ENCODE results near the gene ZBTB24.
"Not testable (repeated sequence)": the region's sequence is repeated elsewhere in the genome, so short reads cannot be mapped to it uniquely, and the experiment has no call there.

The ZBTB24 gene

GRCh38 chr6:109482905-109483734 lies at the start of gene ZBTB24:
Gene ZBTB24, minus strand, starts transcription at chr6:109483219. Its CDS starts 1,193 bp downstream, at chr6:109482026.
- DNase-seq (ENCODE audit: low read depth) = peak; percentile 76

GRCh38 chr6:109531446-109531845 lies 48.4 kb upstream of the ZBTB24 start:
- DNase-seq (ENCODE audit: low read depth) = no peak

DNA sequence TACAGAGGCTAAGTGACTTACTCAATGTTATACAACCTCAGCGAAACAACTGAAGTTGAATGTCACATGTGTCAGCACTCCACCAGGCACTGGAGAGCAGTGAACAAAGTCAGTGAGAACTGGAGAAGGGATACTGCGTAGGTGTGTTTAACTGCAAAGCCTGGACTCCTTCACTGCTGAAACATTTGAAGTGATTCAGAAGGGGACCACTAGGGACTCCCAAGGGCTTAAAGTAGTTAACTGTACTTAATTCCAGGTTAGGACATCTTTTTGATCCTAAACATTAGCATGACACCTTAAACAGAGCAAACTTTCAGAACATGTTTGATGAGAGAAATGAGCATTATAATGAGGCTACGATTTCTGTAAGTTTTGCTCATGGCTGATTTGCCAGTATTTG lies 45.0 kb upstream of the ZBTB24 start:
- no peak for DNase-seq (ENCODE audit: low read depth)

DNA sequence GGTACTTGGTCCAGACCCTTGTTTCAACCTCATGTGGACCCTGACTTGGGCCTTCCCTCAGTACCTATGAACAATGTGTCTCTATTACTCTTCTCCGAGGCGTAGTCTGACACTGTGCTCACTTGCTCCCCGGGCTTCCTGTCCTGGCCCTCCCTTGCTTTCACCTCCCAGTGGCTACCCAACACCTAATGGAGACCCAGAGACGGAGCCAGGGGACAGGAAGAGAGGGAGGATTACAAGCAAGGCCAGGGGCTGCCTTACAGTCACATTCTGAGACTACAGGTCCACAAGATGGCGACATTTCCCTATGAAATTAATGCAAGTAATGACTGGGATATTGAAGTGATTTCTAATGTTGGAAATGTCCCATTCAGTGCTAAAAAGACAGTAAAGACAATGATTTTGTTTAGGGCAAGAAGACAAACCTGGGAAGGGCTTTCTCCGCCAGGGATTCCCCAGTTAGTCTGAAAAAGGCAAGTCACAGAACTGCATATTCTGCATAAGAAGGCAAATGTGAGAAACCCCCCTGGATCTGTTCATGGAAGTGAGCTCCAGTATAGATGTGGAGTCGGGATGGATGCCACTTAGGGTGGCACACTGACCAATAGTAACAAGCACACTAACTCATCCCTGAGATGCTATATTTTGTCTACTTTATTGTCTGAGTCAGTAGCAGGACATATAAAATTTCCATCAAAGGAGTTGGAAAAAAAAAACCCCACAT lies 44.0 kb upstream of the ZBTB24 start:
- peak; percentile 34 for DNase-seq (ENCODE audit: low read depth)

GRCh38 chr6:109524129-109524528 lies 41.1 kb upstream of the ZBTB24 start:
- no peak for DNase-seq (ENCODE audit: low read depth)

DNA sequence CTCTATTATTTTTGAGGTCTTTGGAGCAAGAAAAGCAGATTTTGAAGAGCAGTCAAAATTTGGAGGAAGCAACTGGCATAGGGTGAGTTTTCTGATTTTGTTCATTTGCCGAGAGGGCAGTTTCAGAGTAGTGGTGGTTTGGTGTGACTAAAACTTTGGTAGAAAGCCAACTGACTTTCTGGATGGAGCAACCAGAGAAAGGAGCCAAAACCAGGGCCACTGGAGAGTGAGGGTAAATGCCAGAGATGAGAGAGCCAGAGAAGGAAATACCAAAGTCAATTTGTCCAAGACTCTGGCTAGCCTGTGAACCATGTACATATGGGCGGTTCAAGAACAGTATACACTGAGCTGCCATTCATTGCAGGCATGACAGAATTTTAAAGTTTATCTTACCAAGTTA lies 40.5 kb upstream of the ZBTB24 start:
- no peak for DNase-seq (ENCODE audit: low read depth)

DNA sequence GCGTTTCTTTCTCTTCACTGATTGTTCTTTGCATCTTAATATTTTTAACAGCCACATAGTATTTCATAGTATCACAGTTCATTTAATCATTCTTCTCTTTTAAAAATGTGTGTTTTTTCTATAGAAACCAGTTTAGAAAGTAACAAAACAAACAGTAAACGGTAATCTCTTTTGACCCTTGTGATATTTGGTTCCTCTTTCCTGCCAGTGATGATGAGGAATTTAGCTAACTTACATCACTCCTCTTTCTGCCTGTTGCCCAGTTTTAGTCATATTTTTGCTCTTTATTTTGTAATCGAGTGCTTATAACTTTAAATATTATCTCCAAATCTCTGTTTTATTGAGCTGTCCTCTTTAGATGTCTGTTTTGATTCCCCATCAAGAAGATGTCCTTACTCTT lies 38.1 kb upstream of the ZBTB24 start:
- DNase-seq (ENCODE audit: low read depth) = no peak

- DNase-seq (ENCODE audit: low read depth) = not testable (repeated sequence)
Observed at GRCh38 chr6:109519647-109520046, 36.6 kb upstream of the ZBTB24 start.

GRCh38 chr6:109516929-109517328 lies 33.9 kb upstream of the ZBTB24 start:
- DNase-seq (ENCODE audit: low read depth) = no peak

DNA sequence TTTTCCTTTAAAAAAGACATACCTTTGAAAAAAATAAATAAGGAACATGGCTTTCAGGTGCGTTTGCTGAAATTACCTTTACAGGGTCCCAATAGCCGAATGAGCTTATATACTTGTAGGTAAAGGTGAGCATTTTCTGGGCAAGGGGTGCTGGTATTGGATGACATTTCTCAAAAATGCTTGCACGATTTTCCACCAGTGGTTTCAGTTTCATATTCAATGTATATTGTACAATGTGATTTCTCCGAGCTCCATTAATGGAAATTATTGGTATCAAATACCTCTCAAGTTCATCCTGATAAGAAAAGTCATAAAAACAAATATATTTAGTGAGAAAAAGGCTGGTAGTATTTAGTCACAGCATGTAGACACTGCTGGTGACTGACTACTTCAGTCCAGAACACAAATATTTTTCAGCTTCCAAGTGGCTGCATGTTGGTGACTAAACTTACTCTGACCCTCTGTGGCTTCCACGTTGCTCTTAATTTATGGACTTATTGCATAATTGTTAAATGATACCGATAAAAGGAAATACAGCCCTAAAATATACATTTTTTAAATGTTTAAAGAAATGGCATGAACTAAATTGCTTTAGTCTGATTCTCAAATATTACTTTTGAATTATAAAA lies 32.9 kb upstream of the ZBTB24 start:
- DNase-seq (ENCODE audit: low read depth) = no peak

DNA sequence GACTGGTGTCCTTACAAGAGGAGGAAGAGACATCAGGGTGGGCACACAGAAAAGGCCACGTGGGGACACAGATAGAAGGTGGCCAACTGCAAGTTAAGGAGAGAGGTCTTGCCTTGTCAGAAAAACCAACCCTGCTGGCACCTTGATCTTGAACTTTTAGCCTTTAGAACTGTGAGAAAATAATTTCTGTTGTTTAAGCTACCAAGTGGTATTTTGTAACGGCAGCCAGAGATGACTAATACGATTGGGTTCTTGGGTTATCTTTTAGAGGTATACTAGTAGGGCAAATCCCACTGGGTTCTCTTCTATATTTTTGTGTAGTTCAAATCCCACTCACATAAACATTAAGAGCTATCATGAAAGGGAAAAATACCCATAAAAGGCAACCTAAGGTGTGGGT lies 31.9 kb upstream of the ZBTB24 start:
- no peak for DNase-seq (ENCODE audit: low read depth)

GRCh38 chr6:109513571-109514071 lies 30.6 kb upstream of the ZBTB24 start:
- DNase-seq (ENCODE audit: low read depth) = no peak

GRCh38 chr6:109512271-109512817 lies 29.3 kb upstream of the ZBTB24 start:
- no peak for DNase-seq (ENCODE audit: low read depth)

DNA sequence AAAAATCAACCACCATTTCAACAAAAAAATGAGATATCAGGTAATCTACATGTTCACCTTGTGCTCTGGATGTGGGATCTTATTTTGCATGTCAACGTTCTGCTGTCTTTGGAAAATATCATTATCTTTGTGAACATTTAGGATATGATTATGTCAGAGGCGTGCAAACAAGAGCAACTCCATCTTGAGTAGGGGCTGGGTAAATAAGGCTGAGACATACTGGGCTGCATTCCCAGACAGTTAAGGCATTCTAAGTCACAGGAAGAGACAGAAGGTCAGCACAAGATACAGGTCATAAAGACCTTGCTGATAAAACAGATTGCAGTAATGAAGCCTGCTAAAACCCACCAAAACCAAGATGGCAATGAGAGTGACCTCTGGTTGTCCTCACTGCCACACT lies 28.8 kb upstream of the ZBTB24 start:
- DNase-seq (ENCODE audit: low read depth) = no peak

DNA sequence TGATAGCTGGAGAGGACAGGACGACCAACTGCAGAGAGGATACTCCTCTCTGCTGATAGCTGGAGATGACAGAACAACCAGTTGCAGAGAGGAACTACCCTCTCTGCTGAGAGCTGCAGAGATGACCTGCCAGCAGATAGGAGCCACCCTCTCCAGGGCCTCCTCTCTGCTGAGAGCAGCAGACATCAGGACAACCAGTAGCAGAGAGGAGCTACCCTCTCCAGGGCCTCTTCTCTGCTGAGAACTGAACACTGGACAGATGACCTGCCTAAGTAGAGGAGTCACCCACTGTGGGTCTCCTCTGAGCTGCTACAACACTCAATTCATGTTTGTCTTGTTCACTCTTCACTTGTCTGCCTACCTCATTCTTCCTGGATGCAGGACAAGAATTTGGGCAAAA lies 27.3 kb upstream of the ZBTB24 start:
- no peak for DNase-seq (ENCODE audit: low read depth)

DNA sequence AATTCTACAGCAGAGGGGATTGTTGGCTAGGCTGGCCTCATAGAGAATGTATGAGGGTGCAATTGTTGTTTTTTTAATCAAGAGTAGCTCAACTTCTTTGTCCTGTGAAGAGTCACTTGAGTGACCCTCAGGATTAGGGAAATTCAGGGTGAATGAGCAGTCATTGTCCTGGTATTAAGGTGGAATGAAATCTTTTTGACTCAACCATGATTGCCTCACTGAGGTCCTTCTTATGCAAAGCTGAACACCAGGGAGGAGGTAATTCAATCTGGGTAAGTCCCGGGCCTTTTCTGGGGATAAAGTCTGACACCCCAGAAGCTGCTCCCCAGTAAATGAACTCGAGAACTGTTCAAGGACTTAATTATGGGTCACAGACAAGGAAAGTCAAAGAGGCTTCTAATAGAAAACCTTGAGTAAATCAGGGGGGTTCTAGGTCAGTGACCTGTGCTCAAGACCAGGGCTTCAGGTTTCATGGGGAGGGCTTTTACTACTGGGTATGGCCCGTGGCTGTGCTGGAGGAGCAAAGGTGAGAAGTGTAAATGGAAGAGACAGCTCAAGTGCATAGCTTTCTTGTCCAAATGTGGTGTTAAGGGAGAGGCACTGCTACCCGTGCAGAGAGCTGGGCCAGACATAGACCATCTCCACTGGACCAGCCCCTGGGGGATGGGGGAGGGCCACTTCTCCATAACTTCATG lies 25.3 kb upstream of the ZBTB24 start:
- DNase-seq (ENCODE audit: low read depth) = no peak

DNA sequence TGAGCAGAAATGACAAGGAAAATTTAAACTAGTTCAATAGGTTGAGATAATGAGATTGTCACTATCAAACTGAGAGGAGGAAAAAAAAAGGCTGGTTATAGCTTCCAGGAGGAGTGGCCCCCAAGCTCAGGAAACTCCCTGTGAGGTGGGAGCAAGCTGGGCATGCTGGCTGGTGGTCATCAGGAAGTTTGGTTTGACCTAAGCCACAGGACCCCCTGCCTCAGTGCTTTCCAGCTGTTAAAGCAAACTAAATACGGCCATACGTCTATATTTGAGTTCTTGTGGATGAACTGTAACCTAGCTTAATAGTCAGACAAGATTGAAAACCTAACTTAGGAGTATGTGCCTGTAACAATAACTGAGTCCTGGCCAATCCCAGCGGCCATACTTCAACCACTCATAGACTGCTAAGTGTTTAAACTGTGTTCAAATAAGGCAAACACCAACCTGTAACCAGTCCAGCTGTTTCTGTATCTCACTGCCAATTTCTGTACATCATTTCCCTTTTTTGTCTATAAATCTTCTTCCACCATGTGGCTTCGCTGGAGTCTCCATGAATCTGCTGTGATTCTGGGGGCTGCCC lies 24.6 kb upstream of the ZBTB24 start:
- DNase-seq (ENCODE audit: low read depth) = no peak

DNA sequence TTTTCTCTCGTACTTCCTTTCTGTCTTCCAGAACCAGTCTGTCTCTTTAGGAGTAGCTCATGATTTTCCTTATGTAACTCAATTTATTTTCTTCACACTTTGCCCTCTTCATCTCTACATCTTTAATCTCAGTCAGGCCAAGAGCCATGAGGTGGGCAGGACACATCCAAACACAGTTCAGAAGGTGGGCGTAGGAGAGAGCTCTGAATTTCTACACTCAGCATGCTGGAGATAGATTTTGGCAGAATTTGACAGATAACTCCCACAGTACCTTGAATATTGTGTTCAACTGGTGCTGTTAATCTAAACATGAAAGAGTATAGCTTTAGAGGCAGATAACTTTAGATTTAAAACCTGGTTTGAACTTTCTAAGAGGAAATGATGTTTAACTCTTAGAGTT lies 23.8 kb upstream of the ZBTB24 start:
- DNase-seq (ENCODE audit: low read depth) = no peak

- no peak for DNase-seq (ENCODE audit: low read depth)
Observed at GRCh38 chr6:109506314-109506713, 23.3 kb upstream of the ZBTB24 start.

DNA sequence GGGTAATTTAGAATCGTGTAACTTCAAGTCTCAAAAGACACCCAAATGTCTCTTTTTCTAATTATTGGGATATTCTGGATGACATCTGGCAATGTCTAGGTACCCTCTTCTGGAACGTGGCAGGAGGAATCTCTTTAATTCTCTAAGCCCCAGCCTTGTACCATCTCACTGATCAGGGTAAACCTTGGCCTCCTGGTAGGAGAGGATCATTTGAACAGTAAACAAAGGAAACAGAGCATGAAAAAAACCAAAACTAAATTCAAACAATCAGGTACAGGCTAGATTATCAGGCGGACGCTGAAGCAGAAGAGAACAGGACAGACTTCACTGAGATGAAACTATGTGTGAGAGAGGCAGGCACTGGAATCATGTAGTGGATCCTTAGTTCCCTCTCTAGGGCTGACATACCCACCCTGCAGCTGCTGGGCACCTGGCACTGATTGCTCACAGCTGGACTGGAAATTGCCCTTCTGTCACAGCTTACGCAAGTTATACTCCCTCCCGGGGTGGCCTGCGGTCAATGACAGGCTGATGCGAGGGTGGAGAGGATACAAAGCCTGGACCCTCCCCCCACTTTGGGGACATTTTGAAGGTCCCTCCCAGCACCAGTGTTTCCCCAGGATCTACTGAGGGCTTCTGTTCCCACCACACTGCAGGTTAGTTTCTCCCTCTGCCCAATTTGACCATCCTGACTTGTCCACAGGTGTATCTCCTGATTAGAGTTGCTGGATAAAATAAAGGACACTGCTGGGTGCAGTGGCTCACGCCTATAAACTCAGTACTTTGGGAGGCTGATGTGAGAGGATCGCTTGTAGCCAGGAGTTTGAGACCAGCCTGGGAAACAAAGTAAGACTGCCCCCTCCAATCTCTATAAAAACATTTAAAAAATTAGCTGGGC lies 20.6 kb upstream of the ZBTB24 start:
- DNase-seq (ENCODE audit: low read depth) = no peak
